ENCODE results near the gene NUP62CL.
A peak's percentile ranks its signal among the peaks of the same experiment; 100 is the strongest.

DNA sequence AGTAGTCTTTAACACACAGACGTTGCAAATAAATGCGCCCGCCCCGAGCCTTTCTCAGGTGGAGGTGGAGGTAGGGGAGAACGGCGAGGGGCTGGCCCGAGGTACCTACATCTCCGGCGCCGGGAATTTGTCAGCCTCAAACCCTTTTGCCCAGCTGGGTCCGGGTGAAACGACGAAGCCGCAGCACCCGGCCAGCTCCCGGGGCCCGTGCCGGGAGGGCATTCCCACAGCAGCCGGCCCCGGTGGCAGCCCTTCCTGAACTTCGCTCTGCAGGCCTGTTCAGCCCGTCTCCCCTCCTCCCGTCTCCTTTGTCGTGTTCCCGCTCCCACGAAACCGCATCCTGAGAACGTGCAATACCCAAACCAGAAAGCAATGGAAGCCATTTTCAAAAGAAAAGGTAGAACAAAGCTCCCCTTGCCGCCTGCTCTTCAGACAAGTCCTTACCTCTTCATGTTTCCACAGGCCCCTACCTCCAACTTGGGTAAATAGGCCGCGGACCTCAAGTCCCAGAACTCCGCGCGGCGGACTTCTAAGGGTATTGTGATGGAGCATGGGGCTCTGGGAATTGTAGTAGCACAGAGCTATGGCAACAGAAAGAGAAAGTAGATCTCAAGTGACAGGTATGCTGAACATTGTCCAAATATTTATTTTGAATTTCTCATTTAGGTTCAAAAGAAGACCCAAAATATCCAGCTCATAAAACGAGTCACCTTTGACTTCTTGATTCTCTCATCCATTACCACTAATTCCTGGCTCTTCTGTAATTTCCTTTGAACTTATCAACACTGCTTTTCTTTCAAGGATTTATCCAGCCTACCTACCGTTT lies 87.7 kb downstream of the NUP62CL start, which contains the start of gene RBM41:
- TF ChIP-seq POLR2AphosphoS5 (IDR thresholded peaks at IDR 0.05; ENCODE audit: borderline replicate concordance, low read depth, low read length) (peak; percentile 59), EZH2 (IDR thresholded peaks at IDR 0.05) (no peak), FOXP2 (optimal IDR thresholded peaks at IDR 0.05; ENCODE audit: control extremely low read depth, extremely low read length, insufficient read depth) (no peak)

All from SK-N-MC (cell line).